Keratinocyte (primary cell): ENCODE data around the gene KDM4B.

Source experiments
- CTCF ChIP-seq, 3 experiments: IDR thresholded peaks in 1 of 3; conservative IDR thresholded peaks in 1 of 3; optimal IDR thresholded peaks in 1 of 3; 2 replicates in 2 of 3; 3 replicates in 1 of 3; pipeline versions ENCODE3 to v1.5.1; 2011; ENCODE audit warnings: low read length in 3 of 3, mild to moderate bottlenecking in 3 of 3, moderate library complexity in 2 of 3, control low read depth in 1 of 3, inconsistent platforms in 1 of 3; ENCODE audit not compliant: insufficient read depth in 2 of 3; ENCODE audit errors: extremely low read depth in 1 of 3
- EZH2 ChIP-seq: IDR thresholded peaks from one replicate; pipeline ENCODE4 v1.6.1; 2012; ENCODE audit warnings: inconsistent platforms, mild to moderate bottlenecking, low read length, moderate library complexity

DNA sequence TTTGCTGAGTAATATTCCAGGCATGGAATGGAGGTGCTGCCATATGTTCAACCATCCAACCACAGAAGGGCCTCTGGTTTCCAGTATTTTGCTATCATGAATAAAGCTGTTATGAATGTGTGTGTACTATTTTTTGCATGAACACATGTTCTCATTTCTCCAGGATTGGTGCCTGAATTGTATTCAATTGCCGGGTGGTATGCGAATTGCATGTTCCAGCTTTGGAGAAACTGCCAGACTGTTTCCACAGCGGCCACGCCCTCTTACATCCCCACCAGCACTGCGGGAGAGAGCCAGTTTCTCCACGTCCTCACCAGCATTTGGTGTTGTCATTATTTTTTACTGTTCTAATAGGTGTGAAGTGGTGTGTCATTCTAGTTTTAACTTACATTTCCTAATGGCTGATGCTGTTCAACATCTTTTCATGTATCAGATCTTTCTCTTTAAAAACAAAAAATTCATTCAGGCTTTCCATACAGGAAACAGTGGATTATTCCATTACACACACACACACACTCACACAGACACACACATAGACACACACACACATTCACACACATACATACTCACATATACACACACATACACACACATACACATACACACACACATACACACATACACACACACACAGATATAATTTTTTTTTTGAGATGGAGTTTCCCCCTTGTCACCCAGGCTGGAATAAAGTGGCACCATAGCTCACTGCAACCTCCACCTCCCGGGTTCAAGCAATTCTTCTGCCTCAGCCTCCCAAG lies 217.6 kb downstream of the KDM4B start:
- TF ChIP-seq CTCF (optimal IDR thresholded peaks at IDR 0.05 in 1 of 3, IDR thresholded peaks at IDR 0.05 in 1 of 3, conservative IDR thresholded peaks at IDR 0.05 in 1 of 3; ENCODE audit: extremely low read depth in 1 of 3, insufficient read depth in 2 of 3, low read length in 3 of 3) (no peak), EZH2 (no peak)
